SK-N-SH (cell line): ENCODE results near the gene AK5. TPM values are rescaled to one million over a fixed set of nuclear protein-coding genes. Genes with fewer than 3 reads are reported as not detected.

Experiments
- CTCF ChIA-PET: fragments of 300-600, 350-600 bp; formaldehyde crosslinking; extraction: SDS; loops from one replicate; lab custom pipeline; 2021; lab: Yijun Ruan, JAX
- POLR2A ChIA-PET: fragments of 350-600 bp; sonication (Branson Sonifier 250); formaldehyde crosslinking; extraction: SDS; loops from one replicate; lab custom pipeline; 2020; ENCODE audit warnings: antibody characterized with exemption, inconsistent platforms; lab: Yijun Ruan, JAX
- DNase-seq: peaks from one replicate; pipeline ENCODE4 v3.0.0; 2012
- H2AFZ ChIP-seq: fragments of 200-600 bp; sonication (generic); 2 replicates; pipeline ENCODE4 v1.8.1; 2016; ENCODE audit warnings: antibody characterized with exemption, mild to moderate bottlenecking, low read depth
- H3F3A ChIP-seq: fragments of 200-600 bp; sonication (generic); replicated peaks from 2 replicates; pipeline ENCODE3; 2016; ENCODE audit warnings: antibody characterized with exemption, mild to moderate bottlenecking; ENCODE audit not compliant: insufficient read depth
- H3K27ac ChIP-seq, 2 experiments: fragments of 200-500 bp in 1 of 2; fragments of 200-600 bp in 1 of 2; sonication (Bioruptor generic) in 1 of 2; sonication (generic), shearing (Covaris generic) in 1 of 2; 2 replicates each; pipeline versions ENCODE4 v1.5.1 to v1.6.1; 2014 to 2016; ENCODE audit warnings: low read depth in 2 of 2, inconsistent platforms in 1 of 2, low read length in 1 of 2, mild to moderate bottlenecking in 1 of 2, mixed read lengths in 1 of 2
- H3K27me3 ChIP-seq: fragments of 200-600 bp; sonication (generic), shearing (Covaris generic); 2 replicates; pipeline ENCODE4 v1.6.1; 2016; ENCODE audit warnings: mixed run types; ENCODE audit not compliant: insufficient read depth
- H3K36me3 ChIP-seq, 2 experiments: fragments of 200-500 bp in 1 of 2; fragments of 200-600 bp in 1 of 2; sonication (Bioruptor generic) in 1 of 2; sonication (generic) in 1 of 2; replicated peaks in 1 of 2; 2 replicates each; pipeline versions ENCODE3 to v1.5.1; 2014 to 2016; ENCODE audit warnings: low read length in 1 of 2, mild to moderate bottlenecking in 1 of 2; ENCODE audit not compliant: insufficient read depth in 2 of 2, control insufficient read depth in 1 of 2
- H3K4me1 ChIP-seq, 2 experiments: fragments of 200-500 bp in 1 of 2; fragments of 200-600 bp in 1 of 2; sonication (Bioruptor generic) in 1 of 2; sonication (generic), shearing (Covaris generic) in 1 of 2; 2 replicates each; pipeline versions ENCODE4 v1.5.1 to v1.6.1; 2014 to 2016; ENCODE audit warnings: low read depth in 1 of 2, low read length in 1 of 2, mixed run types in 1 of 2; ENCODE audit not compliant: insufficient read depth in 2 of 2, control insufficient read depth in 1 of 2
- H3K4me2 ChIP-seq: fragments of 200-600 bp; sonication (generic), shearing (Covaris generic); 2 replicates; pipeline ENCODE4 v1.6.1; 2017; ENCODE audit warnings: mixed run types
- H3K4me3 ChIP-seq, 2 experiments: fragments of 200-500 bp in 1 of 2; fragments of 200-600 bp in 1 of 2; sonication (Bioruptor generic) in 1 of 2; sonication (generic), shearing (Covaris generic) in 1 of 2; 2 replicates each; pipeline versions ENCODE4 v1.5.1 to v1.8.1; 2014 to 2016; ENCODE audit warnings: low read depth in 2 of 2, inconsistent platforms in 1 of 2, low read length in 1 of 2, mild to moderate bottlenecking in 1 of 2, mixed read lengths in 1 of 2, moderate library complexity in 1 of 2
- H3K79me2 ChIP-seq: fragments of 200-600 bp; sonication (generic); 2 replicates; pipeline ENCODE4 v1.8.1; 2017; ENCODE audit warnings: mild to moderate bottlenecking; ENCODE audit not compliant: insufficient read depth
- H3K9ac ChIP-seq: fragments of 200-600 bp; sonication (generic); 2 replicates; pipeline ENCODE4 v1.6.1; 2017; ENCODE audit warnings: mixed run types
- H3K9me2 ChIP-seq: fragments of 200-600 bp; sonication (generic); 2 replicates; pipeline ENCODE4 v1.6.1; 2017; ENCODE audit warnings: mixed run types
- H3K9me3 ChIP-seq: fragments of 200-600 bp; sonication (generic); 2 replicates; pipeline ENCODE4 v1.6.1; 2017; ENCODE audit warnings: mixed run types, mild to moderate bottlenecking, moderate library complexity
- H4K20me1 ChIP-seq: fragments of 200-600 bp; sonication (generic); 2 replicates; pipeline ENCODE4 v1.6.1; 2017; ENCODE audit warnings: mild to moderate bottlenecking, mixed run types; ENCODE audit not compliant: insufficient read depth
- CTCF ChIP-seq: fragments of 200-600 bp; sonication (generic); IDR thresholded peaks from 2 replicates; pipeline ENCODE4 v1.6.1; 2017; ENCODE audit warnings: antibody characterized with exemption, mild to moderate bottlenecking, moderate library complexity
- EZH2phosphoT487 ChIP-seq: fragments of 200-600 bp; sonication (generic); IDR thresholded peaks from 2 replicates; pipeline ENCODE4 v1.6.1; 2017; ENCODE audit warnings: low read depth, mixed run types, mild to moderate bottlenecking, antibody characterized with exemption, moderate library complexity, borderline replicate concordance
- FOXJ3 ChIP-seq: sonication (generic); formaldehyde crosslinking; IDR thresholded peaks from 2 replicates; pipeline ENCODE4 v1.5.1; 2020; ENCODE audit warnings: mild to moderate bottlenecking, missing genetic modification reagents
- FOXM1 ChIP-seq: IDR thresholded peaks from 2 replicates; pipeline ENCODE4 v1.4.0; 2012; ENCODE audit warnings: low read depth, mild to moderate bottlenecking
- GATA2 ChIP-seq: sonication (generic); formaldehyde crosslinking; IDR thresholded peaks from 2 replicates; pipeline ENCODE4 v1.5.0; 2020; ENCODE audit warnings: mild to moderate bottlenecking, missing genetic modification reagents
- IRF3 ChIP-seq: fragments of 150-350 bp; IDR thresholded peaks from 2 replicates; pipeline ENCODE4 v1.6.1; 2016; ENCODE audit warnings: mild to moderate bottlenecking, low read depth, low read length
- JUND ChIP-seq: IDR thresholded peaks from 2 replicates; pipeline ENCODE4 v1.4.0; 2012
- MAX ChIP-seq: IDR thresholded peaks from 2 replicates; pipeline ENCODE4 v1.4.0; 2012; ENCODE audit warnings: low read depth
- MXI1 ChIP-seq: IDR thresholded peaks from 2 replicates; pipeline ENCODE4 v1.6.1; 2012; ENCODE audit warnings: mild to moderate bottlenecking, low read depth, low read length, improper control_type of control experiment
- NFIC ChIP-seq: IDR thresholded peaks from 2 replicates; pipeline ENCODE4 v1.4.0; 2012; ENCODE audit warnings: borderline replicate concordance
- PBX3 ChIP-seq: IDR thresholded peaks from 2 replicates; pipeline ENCODE4; 2012
- POLR2AphosphoS5 ChIP-seq: IDR thresholded peaks from 2 replicates; pipeline ENCODE4 v1.6.1; 2012; ENCODE audit warnings: low read depth, low read length
- RAD21 ChIP-seq: IDR thresholded peaks from 2 replicates; pipeline ENCODE4 v1.6.1; 2012; ENCODE audit warnings: mild to moderate bottlenecking, low read length
- RCOR1 ChIP-seq: fragments of 150-350 bp; IDR thresholded peaks from 2 replicates; pipeline ENCODE4 v1.6.1; 2017; ENCODE audit warnings: antibody characterized with exemption, low read length
- RXRA ChIP-seq: IDR thresholded peaks from 2 replicates; pipeline ENCODE4 v1.4.0; 2012; ENCODE audit warnings: low read depth, mild to moderate bottlenecking, borderline replicate concordance
- SIN3A ChIP-seq: IDR thresholded peaks from 2 replicates; pipeline ENCODE4 v1.6.1; 2012; ENCODE audit warnings: low read depth, mild to moderate bottlenecking, low read length, moderate library complexity, borderline replicate concordance
- TAF1 ChIP-seq: IDR thresholded peaks from 2 replicates; pipeline ENCODE4 v1.6.1; 2012; ENCODE audit warnings: low read depth, mild to moderate bottlenecking, low read length, moderate library complexity, borderline replicate concordance
- TCF12 ChIP-seq: IDR thresholded peaks from 2 replicates; pipeline ENCODE4 v1.4.0; 2012
- USF2 ChIP-seq: fragments of 150-350 bp; IDR thresholded peaks from 2 replicates; pipeline ENCODE4 v1.6.1; 2017; ENCODE audit warnings: antibody characterized with exemption, low read length, low read depth, borderline replicate concordance
- WGBS: methylation state at CpG from one replicate; pipeline ENCODE4 v1.1.6; 2017; ENCODE audit warnings: low lambda C conversion rate; 5-methylcytosine and 5-hydroxymethylcytosine counted together
- polyA plus RNA-seq, 3 experiments: library from polyadenylated mRNA; depleted of rRNA; stranded (reverse); fragments of >200 nt; gene quantifications; 2 replicates each; pipeline ENCODE4 v1.2.3, GENCODE V29; 2012

Gene AK5
- polyA plus RNA-seq, 1 of the 3 experiments (the other 2 are of a cell fraction): 22.9 TPM

GRCh38 chr1:77532641-77533040 lies 250.8 kb downstream of the AK5 start:
- 80% methylated on average over 3 of the region's 4 CpGs for WGBS
- ChIA-PET POLR2A (no interaction called here), CTCF (interaction anchor here (0.7 to 2.7 kb wide), 20 partner anchors 8 to 1624 kb away, joined by 3 to 14 read pairs (median 4); partner anchors contain the start of gene AK5)
- no peak overlapping the region for H3K9ac ChIP-seq
- no peak overlapping the region for H3K4me2 ChIP-seq
- H3K27ac ChIP-seq: no peak overlapping the region
- H3K4me3 ChIP-seq: no peak overlapping the region
- no peak overlapping the region for H2AFZ ChIP-seq
- H3K79me2 ChIP-seq: no peaks in the 10 kb centered on the region
- H4K20me1 ChIP-seq: no peaks in the 10 kb centered on the region
- H3K27me3 ChIP-seq: no peaks in the 10 kb centered on the region
- H3K4me1 ChIP-seq: peaks cover 0 to 38% of the 10 kb centered on the region in 2 experiments; a peak in 2 of 4 replicates
- H3K9me3 ChIP-seq: no peaks in the 10 kb centered on the region
- H3K36me3 ChIP-seq: no peaks in the 10 kb centered on the region
- H3F3A ChIP-seq: peaks cover 25% of the 10 kb centered on the region
- no peak for DNase-seq
- TF ChIP-seq EZH2phosphoT487 (no peak), NFIC (no peak), POLR2AphosphoS5 (no peak), JUND (no peak), FOXJ3 (CRISPR knock-in tag) (no peak), USF2 (no peak), RAD21 (no peak), CTCF (no peak), GATA2 (CRISPR knock-in tag) (no peak), IRF3 (no peak), TCF12 (no peak), SIN3A (no peak), RCOR1 (no peak), PBX3 (no peak), MXI1 (no peak), MAX (no peak), TAF1 (no peak), FOXM1 (no peak), RXRA (no peak)
- no peaks in the 10 kb centered on the region for H3K9me2 ChIP-seq
